Lower leg skin (tissue), 4 donors: ENCODE measurements around the gene CTRL. TPM values are rescaled to one million over a fixed set of nuclear protein-coding genes. Genes with fewer than 3 reads are reported as not detected.
"Not testable (repeated sequence)": the region's sequence is repeated elsewhere in the genome, so short reads cannot be mapped to it uniquely, and the experiment has no call there.

Experiments used
- DNase-seq, 2 donors: peaks; one replicate each; pipeline ENCODE4 v3.0.0-alpha.2; 2019; ENCODE audit warnings: low spot score in 2 of 2
- H3K4me3 ChIP-seq: fragments of 200-600 bp; sonication (generic); 2 replicates; pipeline ENCODE4 v1.5.1; 2017; ENCODE audit warnings: mild to moderate bottlenecking, low read depth; ENCODE audit not compliant: poor library complexity, severe bottlenecking
- CTCF ChIP-seq, 3 donors: fragments of 450-650 bp; IDR thresholded peaks; one replicate each; pipeline ENCODE4 v1.5.1; 2016; ENCODE audit warnings: antibody characterized with exemption in 3 of 3, mild to moderate bottlenecking in 3 of 3, moderate library complexity in 2 of 3
- POLR2A ChIP-seq, 2 donors: fragments of 450-650 bp; IDR thresholded peaks; one replicate each; pipeline ENCODE4 v1.6.1; 2016 to 2017; ENCODE audit warnings: antibody characterized with exemption in 2 of 2, mild to moderate bottlenecking in 1 of 2, moderate library complexity in 1 of 2
- WGBS, 2 donors: methylation state at CpG; one replicate each; pipeline ENCODE4 v1.1.5; 2018; 5-methylcytosine and 5-hydroxymethylcytosine counted together
- intact Hi-C: fragments of 100-400 bp; cut with DNase I; formaldehyde crosslinking; loops from one replicate; pipeline ENCODE4 v1.15.0; 2023; ENCODE audit warnings: low total_unique reads
- total RNA-seq, 4 donors: library from RNA; depleted of rRNA; stranded (reverse); fragments of >200 nt; gene quantifications; one replicate each; pipeline ENCODE4 v1.1.0, GENCODE V29; 2016

CTRL gene
- total RNA-seq, 4 donors from 2014 or later: 0.84 to 1.7 TPM; not detected in 2

DNA sequence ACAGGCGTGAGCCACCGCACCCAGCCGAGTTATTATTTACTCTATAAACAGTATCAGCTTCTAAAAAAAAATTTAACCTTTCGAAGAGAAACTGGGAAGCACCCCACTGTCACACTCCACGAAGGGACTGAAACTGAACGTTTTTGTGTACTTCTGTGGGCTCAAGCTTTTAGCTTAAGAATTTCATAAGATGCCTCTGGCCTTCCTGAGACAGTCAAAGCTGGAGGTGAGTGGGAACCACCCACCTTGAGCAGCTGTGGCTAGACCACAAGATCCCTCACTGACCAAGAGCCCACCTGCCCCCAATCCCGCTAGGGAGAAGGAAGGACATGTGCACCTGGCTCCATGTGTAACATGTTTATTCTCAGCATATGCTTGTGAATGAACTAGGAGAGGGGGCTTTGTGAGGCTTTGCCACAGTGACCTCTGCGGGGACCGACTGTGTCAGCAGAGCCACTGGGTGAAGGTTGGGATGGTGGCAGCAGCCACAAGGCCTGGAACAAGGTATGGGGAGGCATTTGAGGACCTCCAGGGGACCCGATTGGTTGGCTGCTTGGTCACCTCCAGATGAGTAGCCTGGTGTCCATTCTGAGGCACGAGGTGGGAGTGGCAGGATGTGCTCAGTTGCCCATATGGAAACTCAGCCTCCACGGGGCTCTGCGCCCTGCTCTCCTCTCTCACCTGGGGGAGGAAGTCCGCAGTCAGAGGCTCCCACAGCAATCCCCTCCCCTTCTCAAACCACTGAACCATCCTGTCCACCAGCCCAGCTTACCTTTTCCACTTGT, 43.9 kb upstream of the CTRL start:
- WGBS, 2 donors: 76 to 82% methylated on average over 14 of the region's 14 CpGs
- no peak for DNase-seq
- no peak overlapping the region for H3K4me3 ChIP-seq
- no peak for TF ChIP-seq CTCF (IDR thresholded peaks at IDR 0.05)
- TF ChIP-seq POLR2A (IDR thresholded peaks at IDR 0.05): no peak
- intact Hi-C loops: no loop called here

- H3K4me3 ChIP-seq, DNase-seq, intact Hi-C loops: not testable (repeated sequence)
- 83 to 92% methylated on average over 7 of the region's 7 CpGs for WGBS, 2 donors
These were observed 40.6 kb upstream of the CTRL start for GRCh38 chr16:67972285-67972684.

- intact Hi-C loops: no loop called here
- DNase-seq: no peak
- no peak overlapping the region for H3K4me3 ChIP-seq
- TF ChIP-seq CTCF (IDR thresholded peaks at IDR 0.05): no peak
- TF ChIP-seq POLR2A (IDR thresholded peaks at IDR 0.05): no peak
- 91 to 95% methylated on average over 9 of the region's 9 CpGs for WGBS, 2 donors
These were observed 39.4 kb upstream of the CTRL start for GRCh38 chr16:67971111-67971510.

DNA sequence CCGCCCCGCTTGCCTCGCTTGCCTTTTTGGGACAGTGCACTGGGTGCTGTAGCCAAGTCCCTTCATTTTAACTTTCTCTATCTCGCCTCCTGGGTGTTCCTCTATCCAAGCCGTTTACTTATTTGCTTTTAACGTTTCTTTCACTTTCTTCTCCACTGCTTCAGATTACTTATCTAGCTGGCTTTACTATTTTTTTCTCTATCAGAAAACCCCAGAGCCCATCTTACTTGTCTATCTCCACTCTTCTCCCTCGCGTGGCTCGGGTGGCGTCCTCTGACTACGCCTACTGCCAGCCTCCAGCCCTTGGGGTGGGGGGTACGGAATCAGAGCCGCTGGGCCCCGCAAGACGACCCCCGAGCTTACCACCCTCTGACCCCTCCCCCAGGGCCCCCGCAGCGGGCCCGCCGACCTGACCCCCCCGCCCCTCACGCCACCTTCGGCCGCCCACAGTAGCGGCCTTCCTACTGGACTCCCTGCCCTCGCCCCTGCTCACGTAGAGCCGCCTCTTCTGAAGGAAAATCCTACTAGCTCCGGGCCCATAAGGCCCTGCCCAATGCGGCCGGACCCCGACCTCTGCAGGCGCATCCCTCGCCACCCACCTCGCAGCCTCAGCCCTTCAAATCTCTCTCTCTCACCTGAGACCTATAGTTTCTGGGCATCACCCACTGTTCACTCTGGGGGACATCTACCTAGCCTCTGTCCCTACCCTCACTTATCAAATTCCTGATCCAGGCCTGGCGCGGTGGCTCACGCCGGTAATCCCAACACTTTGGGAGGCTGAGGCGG, 37.8 kb upstream of the CTRL start:
- DNase-seq: no peak
- peak overlapping the region; percentile 53 for H3K4me3 ChIP-seq
- no peak for TF ChIP-seq POLR2A (IDR thresholded peaks at IDR 0.05)
- TF ChIP-seq CTCF (IDR thresholded peaks at IDR 0.05): no peak
- WGBS, 2 donors: 38 to 50% methylated on average over 30 to 35 of the region's 40 CpGs
- intact Hi-C loops: no loop called here

GRCh38 chr16:67968400-67969253, 37.0 kb upstream of the CTRL start, which contains the start of gene SLC12A4:
Gene SLC12A4, minus strand, starts transcription at chr16:67968637. Its CDS starts 84 bp downstream, at chr16:67968553.
- intact Hi-C loops: no loop called here
- TF ChIP-seq CTCF (IDR thresholded peaks at IDR 0.05) (no peak), POLR2A (IDR thresholded peaks at IDR 0.05) (peak in 1 of 2 donors; percentile 46)
- 1 to 2% methylated on average over 25 of the region's 78 CpGs for WGBS, 2 donors
- peak within 1 kb of the TSS; percentile 53 for H3K4me3 ChIP-seq
- peak; percentile 71 to 96 for DNase-seq
